Stomach (tissue), 4 donors: ENCODE measurements around the gene IDI2.

Experiments used
- POLR2A ChIP-seq, 4 donors: fragments of 450-650 bp; IDR thresholded peaks; one replicate each; pipeline ENCODE4 v1.6.1; 2016; ENCODE audit warnings: antibody characterized with exemption in 4 of 4, control low read depth in 2 of 4, mild to moderate bottlenecking in 1 of 4, moderate library complexity in 1 of 4
- TF ChIP-seq, protein P1 (sequence below), 7 experiments: fragments of 450-650 bp in 4 of 7; fragments of 200-600 bp in 3 of 7; sonication (generic) in 3 of 7; IDR thresholded peaks; one replicate each; pipeline ENCODE4 v1.5.1; 2016 to 2019; ENCODE audit warnings: antibody characterized with exemption in 7 of 7, control low read depth in 2 of 7, mild to moderate bottlenecking in 1 of 7

DNA sequence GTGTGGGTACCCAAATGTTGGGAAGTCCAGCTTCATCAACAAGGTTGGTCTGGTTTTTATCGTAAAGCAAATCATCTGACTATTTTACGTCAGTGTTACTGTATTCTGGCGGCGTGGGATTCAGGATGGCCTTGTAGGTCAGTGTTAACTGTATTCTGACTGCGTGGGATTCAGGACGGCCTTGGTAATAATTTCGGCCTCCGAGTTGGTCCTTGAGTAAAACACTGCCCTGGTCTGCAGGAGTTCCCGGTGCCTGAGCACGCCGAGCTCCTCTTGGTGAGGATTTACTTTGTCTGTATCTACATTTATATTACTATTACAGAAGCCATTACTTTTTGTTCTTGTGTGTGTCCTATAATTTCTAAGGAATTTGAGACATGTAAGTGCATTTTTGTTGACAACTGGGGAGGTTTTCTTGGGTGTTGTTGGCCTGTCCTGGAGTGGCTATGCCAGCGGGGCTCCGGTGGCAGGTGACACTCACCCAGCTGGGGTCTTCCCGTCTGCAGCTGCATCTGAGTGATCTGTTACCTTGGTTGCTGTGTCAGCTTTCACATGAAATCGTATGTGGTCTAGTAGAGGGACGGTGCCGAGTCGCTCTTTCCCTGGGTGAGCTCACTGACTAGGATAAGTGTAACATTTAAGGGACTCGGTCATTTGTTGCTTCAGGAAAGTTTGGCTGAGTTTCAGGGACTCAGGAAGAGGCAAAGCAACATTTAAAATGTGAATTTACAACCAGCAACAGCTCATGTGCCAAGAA is 28.2 kb downstream of the IDI2 start:
- TF ChIP-seq, protein P1, sequence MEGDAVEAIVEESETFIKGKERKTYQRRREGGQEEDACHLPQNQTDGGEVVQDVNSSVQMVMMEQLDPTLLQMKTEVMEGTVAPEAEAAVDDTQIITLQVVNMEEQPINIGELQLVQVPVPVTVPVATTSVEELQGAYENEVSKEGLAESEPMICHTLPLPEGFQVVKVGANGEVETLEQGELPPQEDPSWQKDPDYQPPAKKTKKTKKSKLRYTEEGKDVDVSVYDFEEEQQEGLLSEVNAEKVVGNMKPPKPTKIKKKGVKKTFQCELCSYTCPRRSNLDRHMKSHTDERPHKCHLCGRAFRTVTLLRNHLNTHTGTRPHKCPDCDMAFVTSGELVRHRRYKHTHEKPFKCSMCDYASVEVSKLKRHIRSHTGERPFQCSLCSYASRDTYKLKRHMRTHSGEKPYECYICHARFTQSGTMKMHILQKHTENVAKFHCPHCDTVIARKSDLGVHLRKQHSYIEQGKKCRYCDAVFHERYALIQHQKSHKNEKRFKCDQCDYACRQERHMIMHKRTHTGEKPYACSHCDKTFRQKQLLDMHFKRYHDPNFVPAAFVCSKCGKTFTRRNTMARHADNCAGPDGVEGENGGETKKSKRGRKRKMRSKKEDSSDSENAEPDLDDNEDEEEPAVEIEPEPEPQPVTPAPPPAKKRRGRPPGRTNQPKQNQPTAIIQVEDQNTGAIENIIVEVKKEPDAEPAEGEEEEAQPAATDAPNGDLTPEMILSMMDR (IDR thresholded peaks at IDR 0.05): no peak
- TF ChIP-seq POLR2A (IDR thresholded peaks at IDR 0.05): no peak
